ENCODE data around the gene CLSTN1. TPM values are rescaled to one million over a fixed set of nuclear protein-coding genes. Genes with fewer than 3 reads are reported as not detected.

CLSTN1 gene
- total and polyA plus RNA-seq, 2 donors from 2014 or later: 114 to 158 TPM

GRCh38 chr1:9687874-9688582, 135.7 kb downstream of the CLSTN1 start:
- intact Hi-C loops (cut with DNase I): no loop called here
- H3K27ac ChIP-seq (ENCODE audit: low read depth in 2 of 2, low read length in 2 of 2): no peak overlapping the region
- peaks cover 0 to 21% (median 9%) of the 10 kb centered on the region in 3 donors for H3K4me1 ChIP-seq (ENCODE audit: control insufficient read depth in 2 of 3, insufficient read depth in 2 of 3, low read depth in 1 of 3, low read length in 3 of 3)
- H3K9ac ChIP-seq (ENCODE audit: low read length in 3 of 3): peak overlapping the region; percentile 54 to 74 (median 55)
- peak overlapping the region; percentile 65 to 83 (median 68) for H3K4me3 ChIP-seq (ENCODE audit: low read length in 3 of 3)
- no peaks in the 10 kb centered on the region for H3K36me3 ChIP-seq (ENCODE audit: control insufficient read depth in 2 of 3, insufficient read depth in 3 of 3, low read length in 3 of 3)
- H3K9me3 ChIP-seq (ENCODE audit: control insufficient read depth in 2 of 3, insufficient read depth in 1 of 3, low read length in 3 of 3): no peaks in the 10 kb centered on the region
- no peak for TF ChIP-seq CTCF (IDR thresholded peaks at IDR 0.05; ENCODE audit: borderline replicate concordance, extremely low read depth, insufficient read depth)
- FAIRE-seq (no peak), DNase-seq (peak in 4 of 5 donors; percentile 24 to 77 (median 40))
- H3K27me3 ChIP-seq (ENCODE audit: control insufficient read depth, insufficient read depth, low read length): no peaks in the 10 kb centered on the region

GRCh38 chr1:9687120-9687873, 136.5 kb downstream of the CLSTN1 start:
- DNase-seq (peak; percentile 76 to 86 (median 85)), FAIRE-seq (no peak)
- Histone ChIP-seq H3K9me3 (ENCODE audit: control insufficient read depth in 2 of 3, insufficient read depth in 1 of 3, low read length in 3 of 3) (no peaks in the 10 kb centered on the region), H3K4me1 (ENCODE audit: control insufficient read depth in 2 of 3, insufficient read depth in 2 of 3, low read depth in 1 of 3, low read length in 3 of 3) (peaks cover 0 to 21% (median 9%) of the 10 kb centered on the region in 3 donors), H3K36me3 (ENCODE audit: control insufficient read depth in 2 of 3, insufficient read depth in 3 of 3, low read length in 3 of 3) (no peaks in the 10 kb centered on the region), H3K4me3 (ENCODE audit: low read length in 3 of 3) (peak overlapping the region; percentile 65 to 83 (median 68)), H3K27me3 (ENCODE audit: control insufficient read depth, insufficient read depth, low read length) (no peaks in the 10 kb centered on the region), H3K27ac (ENCODE audit: low read depth in 2 of 2, low read length in 2 of 2) (peak overlapping the region in 1 of 2 donors; percentile 53), H3K9ac (ENCODE audit: low read length in 3 of 3) (peak overlapping the region; percentile 17 to 74 (median 55))
- intact Hi-C loops (cut with DNase I): no loop called here
- TF ChIP-seq CTCF (IDR thresholded peaks at IDR 0.05; ENCODE audit: borderline replicate concordance, extremely low read depth, insufficient read depth): no peak

- Histone ChIP-seq H3K36me3 (ENCODE audit: control insufficient read depth in 2 of 3, insufficient read depth in 3 of 3, low read length in 3 of 3) (no peaks in the 10 kb centered on the region), H3K9ac (ENCODE audit: low read length in 3 of 3) (no peak overlapping the region), H3K4me3 (ENCODE audit: low read length in 3 of 3) (no peak overlapping the region), H3K27ac (ENCODE audit: low read depth in 2 of 2, low read length in 2 of 2) (no peak overlapping the region), H3K27me3 (ENCODE audit: control insufficient read depth, insufficient read depth, low read length) (no peaks in the 10 kb centered on the region), H3K4me1 (ENCODE audit: control insufficient read depth in 2 of 3, insufficient read depth in 2 of 3, low read depth in 1 of 3, low read length in 3 of 3) (peaks cover 0 to 17% (median 6%) of the 10 kb centered on the region in 3 donors), H3K9me3 (ENCODE audit: control insufficient read depth in 2 of 3, insufficient read depth in 1 of 3, low read length in 3 of 3) (no peaks in the 10 kb centered on the region)
- no peak for FAIRE-seq
- intact Hi-C loops (cut with DNase I): no loop called here
- no peak for TF ChIP-seq CTCF (IDR thresholded peaks at IDR 0.05; ENCODE audit: borderline replicate concordance, extremely low read depth, insufficient read depth)
- no peak for DNase-seq
These were observed 139.0 kb downstream of the CLSTN1 start for GRCh38 chr1:9684801-9685200.
